Measurements from ENCODE around the gene UBE2H.
"Not testable (repeated sequence)": the region's sequence is repeated elsewhere in the genome, so short reads cannot be mapped to it uniquely, and the experiment has no call there.

UBE2H gene

GRCh38 chr7:129952653-129953560 is at the start of gene UBE2H:
Gene UBE2H (minus strand): TSS chr7:129952960. CDS start chr7:129952555, 405 bp downstream.
- peak; percentile 96 for DNase-seq (ENCODE audit: low read depth, low spot score)

DNA sequence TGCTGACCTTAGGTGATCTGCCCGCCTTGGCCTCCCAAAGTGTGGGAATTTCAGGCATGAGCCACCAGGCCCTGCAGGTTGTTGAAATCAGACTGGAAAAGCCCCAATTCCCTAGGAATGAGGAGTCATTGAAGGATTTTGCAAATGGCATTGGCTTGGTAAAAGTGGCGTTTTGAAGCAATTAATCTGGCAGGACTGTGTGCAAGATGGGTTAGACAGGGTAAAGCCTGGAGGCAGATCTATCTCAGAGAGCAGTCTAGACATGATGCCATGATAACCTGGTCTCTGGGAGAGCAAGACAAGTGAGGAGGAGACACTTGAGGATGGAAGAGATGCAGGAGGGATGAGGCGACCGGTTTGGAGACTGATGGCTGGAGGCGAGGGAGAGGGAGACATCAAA is 45.7 kb upstream of the UBE2H start:
- no peak for DNase-seq (ENCODE audit: low read depth, low spot score)

DNA sequence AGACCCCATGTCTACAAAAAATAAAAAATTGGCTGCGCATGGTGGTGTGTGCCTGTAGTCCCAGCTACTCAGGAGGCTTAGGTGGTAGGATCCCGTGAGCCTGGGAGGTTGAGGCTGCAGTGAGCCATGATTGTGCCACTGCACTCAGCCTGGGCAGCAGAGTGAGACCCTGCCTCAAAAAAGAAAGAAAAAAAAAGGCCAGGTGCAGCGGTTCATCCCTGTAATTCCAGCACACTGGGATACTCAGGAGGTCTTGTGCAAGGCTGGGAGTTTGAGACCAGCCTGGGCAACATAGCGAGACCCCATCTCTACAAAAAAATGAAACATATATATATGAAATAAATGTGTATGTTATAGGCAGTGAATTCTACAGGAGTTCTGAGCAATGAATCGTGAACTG is 44.5 kb upstream of the UBE2H start:
- no peak for DNase-seq (ENCODE audit: low read depth, low spot score)

GRCh38 chr7:129993275-129993674 is 40.5 kb upstream of the UBE2H start:
- DNase-seq (ENCODE audit: low read depth, low spot score), result no peak

DNA sequence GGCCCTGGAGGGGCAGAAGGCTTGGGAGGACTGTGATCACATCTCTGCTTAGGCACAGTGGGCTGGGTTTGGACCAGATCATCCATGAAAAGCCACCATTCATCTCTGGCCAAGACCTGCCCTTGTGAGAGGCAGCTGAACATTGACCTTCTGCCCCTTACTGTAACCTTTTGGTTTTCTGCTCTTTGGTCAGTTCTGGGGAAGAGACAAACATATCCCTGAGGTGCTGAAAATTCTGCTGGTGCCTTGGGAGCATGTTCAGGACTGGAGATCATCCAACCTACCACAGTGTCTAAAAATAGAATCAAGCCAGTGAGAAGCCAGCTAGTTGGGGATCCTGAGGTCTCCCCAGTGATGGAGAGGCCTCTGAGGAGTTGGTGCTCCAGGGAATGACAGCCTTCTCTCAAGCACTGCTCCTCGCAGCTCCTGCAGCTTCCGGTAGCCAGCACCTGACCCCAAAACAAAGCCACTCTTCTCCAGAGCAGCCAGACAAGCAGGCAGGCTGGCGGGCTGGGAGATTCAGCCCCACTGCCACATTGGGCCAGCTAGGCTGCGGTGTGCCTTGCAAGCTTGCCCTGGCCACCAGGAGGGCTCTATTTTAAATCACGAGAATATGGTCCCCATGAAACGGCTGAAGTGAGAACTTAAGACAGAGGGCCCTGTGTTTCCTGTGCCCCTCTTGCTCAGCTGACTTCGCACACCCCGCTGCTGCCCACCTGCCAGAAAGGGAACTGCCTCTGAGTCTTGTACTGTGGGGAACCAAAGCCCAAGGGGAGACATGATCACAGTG is 37.8 kb upstream of the UBE2H start:
- peak; percentile 46 for DNase-seq (ENCODE audit: low read depth, low spot score)

DNA sequence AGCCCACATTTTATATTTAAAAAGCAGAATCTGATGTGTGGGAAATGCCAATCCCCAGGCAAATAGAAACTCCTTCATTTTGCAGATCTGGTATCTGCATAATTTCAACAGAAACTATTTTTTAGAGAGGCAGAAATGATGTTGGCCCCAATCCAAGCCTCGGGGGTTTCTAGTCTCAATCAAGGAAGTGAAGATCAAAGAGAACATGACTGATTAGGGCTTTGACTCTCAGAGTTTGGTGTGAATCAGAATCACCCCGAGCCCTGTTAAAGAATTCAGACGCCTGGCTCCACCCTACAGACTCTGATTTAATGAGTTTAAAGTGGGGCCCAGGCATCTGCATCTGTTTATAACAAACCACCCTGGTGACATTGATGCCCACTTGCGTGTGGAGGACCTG is 36.7 kb upstream of the UBE2H start:
- peak; percentile 10 for DNase-seq (ENCODE audit: low read depth, low spot score)

DNA sequence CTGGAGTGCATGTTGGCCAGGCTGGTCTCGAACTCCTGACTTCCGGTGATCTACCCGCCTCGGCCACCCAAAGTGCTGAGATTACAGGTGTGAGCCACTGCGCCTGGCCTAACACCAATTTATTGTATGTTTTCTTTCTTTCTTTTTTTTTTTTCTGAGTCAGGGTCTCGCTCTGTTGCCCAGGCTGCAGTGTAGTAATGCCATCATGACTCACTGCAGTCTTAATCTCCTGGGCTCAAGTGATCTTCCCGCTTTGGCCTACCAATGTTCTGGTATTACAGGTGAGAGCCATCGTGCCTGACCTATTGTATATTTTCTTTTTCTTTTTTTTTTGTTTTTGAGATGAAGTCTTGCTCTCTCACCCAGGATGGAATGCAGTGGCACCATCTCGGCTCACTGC is 33.8 kb upstream of the UBE2H start:
- DNase-seq (ENCODE audit: low read depth, low spot score), result no peak

DNA sequence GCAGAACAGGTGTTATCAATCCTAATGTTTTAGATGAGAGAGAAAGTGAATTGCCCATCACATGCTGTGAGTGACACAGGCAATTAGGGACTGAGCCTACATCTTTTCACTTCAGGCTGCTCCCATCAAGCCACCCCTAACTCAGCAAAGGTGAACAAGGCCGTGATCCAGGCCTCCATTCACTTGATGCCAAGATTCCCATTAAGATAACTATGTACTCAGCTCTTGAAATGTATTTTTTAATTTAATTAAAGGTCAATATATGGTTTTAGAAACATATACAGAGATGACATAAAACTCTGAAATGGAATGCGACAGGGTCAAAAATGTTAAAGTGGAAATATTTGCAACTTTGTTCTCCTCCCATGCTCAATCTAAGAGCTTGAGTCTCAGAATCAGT is 27.9 kb upstream of the UBE2H start:
- DNase-seq (ENCODE audit: low read depth, low spot score), result no peak

DNA sequence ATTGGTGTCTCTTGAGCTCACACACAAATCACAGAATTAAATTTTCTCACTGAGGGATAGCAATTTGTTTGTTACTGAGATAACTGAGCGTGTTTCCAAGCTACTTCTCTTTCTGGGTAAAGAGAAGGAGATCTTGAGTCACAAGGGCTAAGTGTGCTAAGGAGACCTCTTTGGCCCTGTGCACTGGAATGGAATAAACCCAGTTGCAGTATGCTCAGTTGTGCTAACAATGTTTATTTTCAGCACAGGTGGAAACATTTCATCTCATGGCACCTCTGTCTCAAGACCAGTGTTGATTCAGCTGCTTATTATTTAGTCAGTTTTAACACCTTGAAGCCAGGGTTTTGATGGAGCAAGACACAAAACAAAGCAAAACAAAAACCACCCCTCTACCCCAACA is 22.5 kb upstream of the UBE2H start:
- DNase-seq (ENCODE audit: low read depth, low spot score), result no peak

DNA sequence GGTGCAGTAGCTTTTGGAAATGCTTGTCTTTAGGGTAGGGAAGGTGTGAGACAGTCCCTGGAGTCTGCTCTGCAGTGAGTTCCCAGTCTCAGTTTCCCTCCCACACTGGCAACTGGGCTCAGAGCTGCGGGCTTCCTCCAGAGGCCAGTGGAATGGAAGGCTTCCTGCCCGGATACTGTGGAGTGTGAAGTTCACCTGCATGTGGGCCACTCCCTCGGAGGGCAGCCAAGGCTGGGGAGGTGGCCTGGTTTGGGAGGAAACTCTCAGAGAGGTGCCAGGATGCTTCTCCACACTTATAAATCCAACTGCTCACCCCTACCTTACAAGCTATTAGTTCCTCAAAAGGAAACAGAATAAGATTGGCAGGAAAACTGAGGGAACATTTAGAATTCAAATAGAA is 18.1 kb upstream of the UBE2H start:
- DNase-seq (ENCODE audit: low read depth, low spot score), result no peak

DNA sequence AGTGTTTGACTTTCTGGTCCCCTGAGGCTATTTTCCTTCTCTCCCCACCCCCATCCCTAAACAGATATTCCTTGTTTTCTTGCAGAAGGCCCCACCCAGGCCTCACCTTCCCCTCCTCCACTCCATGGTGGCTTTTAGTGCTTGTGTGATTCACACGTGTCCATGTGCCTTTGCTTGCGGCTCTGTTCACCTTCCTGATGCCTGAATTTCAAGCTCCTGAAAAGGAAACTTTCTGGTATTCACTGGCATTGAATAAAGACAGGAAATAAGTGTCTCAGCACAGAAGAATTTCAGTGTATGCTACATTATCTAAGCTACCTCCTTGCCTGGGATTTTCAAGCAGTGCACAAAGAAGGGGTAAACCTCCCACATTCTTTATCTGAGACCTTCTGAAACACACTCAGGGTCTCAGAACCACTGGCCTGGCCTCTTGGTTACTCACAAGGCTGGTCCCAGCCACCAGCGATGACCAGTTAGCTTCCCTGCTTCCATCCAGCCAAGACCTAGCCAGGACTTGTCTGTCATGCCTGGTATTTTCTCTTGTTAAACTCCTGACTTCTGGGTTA is 17.2 kb upstream of the UBE2H start:
- DNase-seq (ENCODE audit: low read depth, low spot score), result peak; percentile 92

DNA sequence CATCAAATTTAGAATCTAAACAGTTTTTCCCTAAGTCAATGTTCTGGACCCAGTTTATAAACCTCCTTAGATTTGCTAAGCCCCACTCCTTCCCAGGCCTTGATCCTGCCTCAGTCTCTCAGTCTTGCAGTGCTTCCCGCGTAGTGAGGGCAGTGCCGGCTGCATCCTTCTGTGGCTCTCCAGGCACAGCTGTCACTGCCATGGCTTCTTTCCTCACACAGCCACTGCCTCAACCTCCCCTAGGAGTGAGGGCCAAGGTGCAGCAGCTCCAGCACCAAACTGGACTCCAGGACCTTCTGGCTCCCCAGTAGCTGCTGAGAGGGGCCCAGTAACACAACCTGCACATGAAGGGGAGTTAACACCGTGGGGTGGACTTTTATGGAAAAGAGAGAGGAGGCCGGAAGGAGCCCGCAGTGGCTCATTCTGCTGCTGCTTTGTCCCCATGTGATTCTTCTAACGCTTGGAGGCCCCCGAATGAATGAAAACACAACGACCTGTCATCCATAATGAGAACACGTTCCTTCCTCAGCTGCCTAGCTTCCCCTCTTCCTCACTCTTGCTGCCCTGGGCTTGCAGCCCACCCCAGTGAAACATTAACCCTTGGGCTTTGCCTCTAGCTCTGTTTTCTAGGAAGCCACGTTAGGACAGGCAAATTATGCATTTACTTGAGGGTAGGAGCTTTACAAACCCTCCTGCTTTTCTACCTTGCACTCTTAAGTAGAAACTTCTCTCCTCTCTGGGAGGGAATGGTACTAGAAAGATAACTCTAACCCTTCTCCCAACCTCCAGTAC is 16.0 kb upstream of the UBE2H start:
- no peak for DNase-seq (ENCODE audit: low read depth, low spot score)

- DNase-seq (ENCODE audit: low read depth, low spot score), result not testable (repeated sequence)
Observed at GRCh38 chr7:129960204-129960475, 7.4 kb upstream of the UBE2H start.

DNA sequence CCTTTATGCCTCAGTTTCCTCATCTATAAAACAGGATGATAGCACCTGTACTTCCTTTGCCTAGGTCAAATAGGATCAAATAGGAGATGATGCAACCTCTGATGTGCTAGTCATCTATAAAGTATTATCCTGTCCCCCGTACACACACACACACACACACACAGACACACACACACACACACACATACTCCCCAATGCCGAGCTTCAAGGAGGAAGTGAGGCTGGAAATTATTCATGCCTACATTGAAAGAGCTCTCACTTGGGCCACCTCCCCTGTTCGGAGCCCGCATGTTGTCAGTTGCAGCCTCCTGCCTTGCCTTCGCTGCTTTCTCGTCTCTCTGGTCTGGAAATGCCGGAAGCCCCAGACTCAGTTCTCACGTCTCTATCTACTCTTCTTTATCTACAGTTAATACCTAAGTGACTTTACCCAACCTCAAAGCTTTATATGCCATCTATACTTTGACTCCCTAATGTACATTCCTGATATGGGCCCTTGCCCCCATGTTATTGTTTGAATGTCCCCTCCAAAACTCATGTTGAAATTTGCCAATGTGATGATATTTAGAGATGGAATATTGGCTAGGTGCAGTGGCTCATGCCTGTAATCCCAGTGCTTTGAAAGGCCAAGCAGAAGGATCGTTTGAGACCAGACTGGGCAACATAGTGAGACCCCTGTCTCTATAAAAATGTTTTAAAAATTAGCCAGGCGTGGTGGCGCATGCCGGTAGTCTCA is 6.9 kb upstream of the UBE2H start:
- no peak for DNase-seq (ENCODE audit: low read depth, low spot score)

- DNase-seq (ENCODE audit: low read depth, low spot score), result peak; percentile 93
Observed at GRCh38 chr7:129958643-129959470, 6.1 kb upstream of the UBE2H start.

GRCh38 chr7:129955993-129956543 is 3.3 kb upstream of the UBE2H start:
- DNase-seq (ENCODE audit: low read depth, low spot score), result no peak

DNA sequence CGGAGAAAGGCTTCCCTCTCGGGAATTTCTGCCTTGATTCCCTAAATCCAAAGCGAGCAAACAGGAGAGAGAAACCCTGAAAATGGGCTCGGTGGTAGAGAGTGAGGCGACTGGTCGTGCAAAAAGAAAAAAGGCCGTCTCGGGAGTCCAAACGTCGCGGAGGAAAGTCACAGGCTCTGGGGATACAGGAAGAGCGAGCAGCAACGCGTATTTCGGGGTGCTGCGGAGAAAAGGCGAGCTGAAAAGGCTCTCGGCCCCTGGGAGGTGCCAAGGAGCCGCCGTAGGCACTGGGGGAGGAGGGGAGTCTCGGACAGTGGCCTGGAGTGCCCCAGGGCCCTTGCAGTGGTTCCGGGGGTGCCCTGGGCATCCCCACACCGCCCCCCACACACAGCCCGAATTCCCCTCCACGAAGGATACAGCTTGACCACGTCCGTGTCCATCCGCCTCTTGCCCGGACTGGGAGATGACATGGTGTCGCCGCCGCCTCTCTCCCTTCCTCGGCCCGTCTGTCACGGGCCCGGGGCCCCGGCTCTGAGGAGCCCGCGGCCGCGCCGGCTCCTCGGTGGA is 591 bp downstream of the UBE2H start:
- peak; percentile 36 for DNase-seq (ENCODE audit: low read depth, low spot score)

DNA sequence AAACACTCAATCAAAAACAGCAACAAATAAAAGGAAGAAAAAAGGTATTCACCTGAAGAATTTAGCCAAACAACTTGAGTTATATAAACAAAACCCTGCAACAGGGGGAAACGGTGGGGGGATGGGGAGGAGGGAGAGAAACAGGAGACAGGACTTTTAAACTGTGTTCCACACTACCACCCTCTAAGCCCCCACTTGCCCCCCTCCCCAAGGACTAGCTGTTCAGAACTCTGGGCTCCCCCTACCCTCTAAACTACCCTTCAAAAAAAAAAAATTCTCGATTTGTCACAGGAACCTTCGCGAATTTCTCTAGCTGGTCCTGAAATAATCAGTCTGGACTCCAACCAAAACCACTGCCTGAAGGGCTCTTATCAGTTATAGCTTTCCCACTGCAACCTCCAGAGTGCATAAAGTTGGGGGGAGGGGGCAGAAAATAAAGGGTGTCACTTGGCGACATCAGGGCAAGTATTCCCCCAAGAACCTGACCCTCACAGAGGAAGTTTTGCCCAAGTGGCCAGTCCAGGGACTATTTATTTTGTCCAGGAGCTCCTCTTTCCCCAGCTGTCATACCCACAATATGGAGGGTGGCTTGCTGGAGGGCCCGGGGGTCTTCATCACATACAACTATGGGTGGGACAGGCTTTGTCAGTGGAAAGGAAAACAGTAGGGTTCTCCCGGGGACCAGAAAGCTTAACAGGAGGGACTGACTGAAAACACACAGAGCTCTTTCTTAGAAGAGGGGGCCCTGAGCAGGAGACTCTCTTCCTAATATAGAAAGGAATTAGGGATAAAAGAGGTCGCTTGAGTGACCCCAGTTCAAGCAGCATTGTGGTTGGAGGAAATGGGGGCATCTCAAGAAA is 1.3 kb downstream of the UBE2H start:
- DNase-seq (ENCODE audit: low read depth, low spot score), result peak; percentile 42

DNA sequence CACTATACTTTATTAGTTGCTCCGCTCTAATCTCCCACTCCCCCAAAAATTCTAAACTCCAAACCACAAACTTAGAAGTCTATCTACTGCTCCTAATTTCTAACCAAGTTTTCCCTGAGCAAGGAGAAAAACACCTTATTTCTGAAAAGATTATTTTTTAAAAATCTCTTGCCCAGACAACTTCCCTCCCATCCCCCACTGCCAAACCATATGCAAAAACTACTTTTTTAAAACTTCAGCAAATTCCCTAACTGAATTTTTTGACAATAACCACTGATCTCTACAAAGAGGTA is 1.9 kb downstream of the UBE2H start:
- no peak for DNase-seq (ENCODE audit: low read depth, low spot score)

Measured in ELF-1 (cell line).